CD4-positive, alpha-beta T cell treated with Interleukin-15 for 4 hours (primary cell): ENCODE results near the gene YTHDF1.

ENCODE experiments used
- DNase-seq: peaks from one replicate; pipeline ENCODE4 v3.0.0-alpha.2; 2020; ENCODE audit warnings: low spot score

Gene YTHDF1

GRCh38 chr20:63208346-63208909, 7.5 kb downstream of the YTHDF1 start:
- DNase-seq, result no peak

- no peak for DNase-seq
These were observed 9.1 kb downstream of the YTHDF1 start for GRCh38 chr20:63206878-63207277.

GRCh38 chr20:63205896-63206295, 10.0 kb downstream of the YTHDF1 start:
- DNase-seq, result no peak

- no peak for DNase-seq
These were observed 11.6 kb downstream of the YTHDF1 start for GRCh38 chr20:63204362-63204761.

GRCh38 chr20:63202811-63203526, 13.0 kb downstream of the YTHDF1 start:
- DNase-seq, result no peak

GRCh38 chr20:63202021-63202420, 13.9 kb downstream of the YTHDF1 start:
- DNase-seq, result no peak

- DNase-seq, result no peak
These were observed 17.3 kb downstream of the YTHDF1 start for GRCh38 chr20:63198606-63199005.

GRCh38 chr20:63196768-63197470, 19.0 kb downstream of the YTHDF1 start:
- no peak for DNase-seq

- no peak for DNase-seq
These were observed 21.1 kb downstream of the YTHDF1 start for GRCh38 chr20:63194797-63195173.

GRCh38 chr20:63194007-63194796, 21.7 kb downstream of the YTHDF1 start:
- DNase-seq, result no peak

GRCh38 chr20:63192721-63193120, 23.2 kb downstream of the YTHDF1 start:
- no peak for DNase-seq

- DNase-seq, result no peak
These were observed 24.5 kb downstream of the YTHDF1 start for GRCh38 chr20:63191400-63191799.

GRCh38 chr20:63190828-63191227, 25.1 kb downstream of the YTHDF1 start:
- no peak for DNase-seq

GRCh38 chr20:63189846-63190559, 25.9 kb downstream of the YTHDF1 start:
- no peak for DNase-seq

- DNase-seq, result no peak
These were observed 26.6 kb downstream of the YTHDF1 start for GRCh38 chr20:63189322-63189642.

- no peak for DNase-seq
These were observed 27.1 kb downstream of the YTHDF1 start for GRCh38 chr20:63188641-63189321.

GRCh38 chr20:63188159-63188442, 27.8 kb downstream of the YTHDF1 start:
- no peak for DNase-seq

GRCh38 chr20:63187338-63188158, 28.4 kb downstream of the YTHDF1 start:
- no peak for DNase-seq

- DNase-seq, result no peak
These were observed 29.2 kb downstream of the YTHDF1 start for GRCh38 chr20:63186528-63187316.

GRCh38 chr20:63186084-63186483, 29.8 kb downstream of the YTHDF1 start:
- DNase-seq, result no peak
